Peyer's patch (tissue), 4 donors: ENCODE measurements around the gene PRSS35.
A peak's percentile ranks its signal among the peaks of the same experiment; 100 is the strongest.

Experiments used
- CTCF ChIP-seq, 6 experiments: fragments of 450-650 bp in 4 of 6; fragments of 200-600 bp in 2 of 6; sonication (generic) in 1 of 6; IDR thresholded peaks; one replicate each; pipeline ENCODE4 v1.5.1; 2017 to 2019; ENCODE audit warnings: antibody characterized with exemption in 6 of 6, mild to moderate bottlenecking in 3 of 6, moderate library complexity in 1 of 6
- POLR2A ChIP-seq, 2 donors: fragments of 450-650 bp; IDR thresholded peaks; one replicate each; pipeline ENCODE4 v1.5.1; 2017; ENCODE audit warnings: antibody characterized with exemption in 2 of 2, mild to moderate bottlenecking in 2 of 2, moderate library complexity in 2 of 2

DNA sequence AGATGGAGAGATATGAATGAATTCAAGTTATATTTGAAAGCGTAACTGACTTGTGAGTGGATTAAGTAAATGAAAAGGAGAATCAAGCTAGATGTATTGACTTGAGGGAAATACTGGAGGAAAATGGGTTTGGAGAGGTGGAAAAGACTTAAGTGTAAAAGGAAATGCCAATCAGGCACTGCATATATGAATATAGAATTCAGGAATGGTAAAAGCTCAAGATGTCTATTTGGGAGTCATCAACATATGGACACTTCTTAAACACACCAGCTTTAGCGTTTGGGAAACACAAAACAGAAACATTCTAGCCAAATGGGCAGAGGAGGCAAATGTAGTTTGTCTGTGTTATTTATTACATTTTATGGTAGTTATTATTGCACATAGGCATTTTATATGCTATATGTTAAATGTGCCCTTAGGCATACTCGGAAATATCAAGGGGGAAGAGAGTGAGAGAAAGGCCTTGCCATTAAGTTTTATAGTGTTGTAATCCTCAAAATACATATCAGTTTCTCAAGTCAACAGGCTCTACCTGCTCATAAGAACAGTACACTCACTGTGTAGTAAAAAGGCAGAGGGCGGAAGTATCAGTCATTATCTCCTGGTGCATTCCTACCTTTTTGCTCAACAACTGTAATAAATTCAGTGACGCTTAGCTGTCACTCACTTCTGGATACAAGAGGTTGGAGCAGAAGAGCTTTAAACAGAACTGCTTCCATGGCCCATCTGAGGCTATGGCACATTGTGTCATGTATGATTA lies 47.8 kb upstream of the PRSS35 start:
- no peak for TF ChIP-seq CTCF (IDR thresholded peaks at IDR 0.05)
- peak in 1 of 2 donors; percentile 15 for TF ChIP-seq POLR2A (IDR thresholded peaks at IDR 0.05)
